Measurements from ENCODE around the gene KIF4B.

The KIF4B gene

GRCh38 chr5:155056644-155057269, 43.2 kb downstream of the KIF4B start:
- DNase-seq, result no peak

- no peak for DNase-seq
Measured at GRCh38 chr5:155057626-155058025, 44.1 kb downstream of the KIF4B start.

- no peak for DNase-seq
Measured at GRCh38 chr5:155064580-155064979, 51.0 kb downstream of the KIF4B start.

GRCh38 chr5:155066886-155067595, 53.5 kb downstream of the KIF4B start:
- DNase-seq, result no peak

All from COR-L47 (cell line).